Activated CD8-positive, alpha-beta T cell treated with anti-CD3 and anti-CD28 coated beads, Interleukin-2, amount 10 ng/mL, durations not matched to agents 7 days and 5 days (primary cell): ENCODE data around the gene PDE4B. TPM values are rescaled to one million over a fixed set of nuclear protein-coding genes. Genes with fewer than 3 reads are reported as not detected.

Experiments
- ATAC-seq: fragments of 150-1000 bp; cut with Tn5 transposase; one replicate; pipeline ENCODE4 v1.10.0; 2021; ENCODE audit warnings: moderate library complexity
- CTCF ChIA-PET: fragments of 350-600 bp; sonication (Branson Sonifier 250); formaldehyde crosslinking; loops from one replicate; lab custom pipeline; 2021; ENCODE audit warnings: antibody characterized with exemption; lab: Charles Lee
- POLR2A ChIA-PET: fragments of 350-600 bp; sonication (Branson Sonifier 250); formaldehyde crosslinking; loops from one replicate; lab custom pipeline; 2021; ENCODE audit warnings: antibody characterized with exemption; lab: Charles Lee
- DNase-seq: peaks from one replicate; pipeline ENCODE4 v3.0.0-alpha.2; 2020
- H3K27ac Mint-ChIP-seq: one replicate; pipeline ENCODE4 v1.8.0; 2021; ENCODE audit warnings: mild to moderate bottlenecking, mixed read lengths
- H3K27me3 Mint-ChIP-seq: one replicate; pipeline ENCODE4 v1.8.0; 2021; ENCODE audit warnings: low read depth, mixed read lengths
- H3K36me3 Mint-ChIP-seq: one replicate; pipeline ENCODE4 v1.8.0; 2021; ENCODE audit warnings: low read depth, mixed read lengths
- H3K4me1 Mint-ChIP-seq: one replicate; pipeline ENCODE4 v1.8.0; 2021; ENCODE audit warnings: low read depth, mixed read lengths
- H3K4me3 Mint-ChIP-seq: one replicate; pipeline ENCODE4 v1.8.0; 2021; ENCODE audit warnings: mild to moderate bottlenecking, mixed read lengths
- H3K9me3 Mint-ChIP-seq: one replicate; pipeline ENCODE4 v1.8.0; 2022; ENCODE audit warnings: mixed read lengths; ENCODE audit not compliant: insufficient read depth
- total RNA-seq, 2 experiments: library from RNA; stranded (reverse); gene quantifications; one replicate each; pipeline ENCODE4 v1.2.3, GENCODE V29; 2021

The PDE4B gene
- total RNA-seq, 2 experiments from 2014 or later = 21.4 to 24.3 TPM

DNA sequence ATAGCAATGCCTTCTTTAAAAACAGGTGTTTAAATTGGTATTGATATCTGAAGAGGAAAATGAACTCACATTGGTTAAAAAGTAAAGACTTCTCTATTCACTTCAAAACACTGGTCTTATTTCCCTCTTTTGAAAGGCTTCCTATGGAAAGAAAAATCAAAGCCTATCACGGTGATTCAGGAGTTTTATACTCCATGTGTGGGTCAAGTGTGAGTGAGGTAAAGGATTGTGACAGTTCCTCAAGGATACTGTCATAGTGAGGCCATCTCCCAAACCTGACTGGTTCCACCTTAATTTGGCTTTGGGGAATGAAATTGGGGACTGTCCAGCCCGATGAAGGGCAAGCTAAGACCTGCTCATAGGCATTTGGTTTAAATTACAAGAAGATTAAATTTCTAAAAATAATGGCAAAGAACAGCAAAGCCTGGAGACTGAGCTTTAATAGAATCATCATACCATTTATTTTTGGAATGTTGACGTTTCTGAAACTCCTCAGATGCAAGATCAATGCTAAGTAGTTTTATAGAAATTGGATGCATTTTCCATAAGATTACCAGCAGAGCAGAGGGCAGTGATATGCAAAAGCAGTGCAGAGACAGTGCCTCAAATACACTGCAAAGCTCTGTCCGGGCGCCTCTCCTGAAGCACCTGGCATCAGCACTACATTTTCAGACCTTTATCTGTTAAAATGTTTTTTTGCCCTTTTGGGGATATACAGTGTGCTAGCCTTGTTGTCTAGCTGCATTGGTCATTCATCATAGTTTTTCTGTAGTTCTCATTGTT is 439.2 kb downstream of the PDE4B start:
- H3K4me3 Mint-ChIP-seq = no peak overlapping the region
- no peaks in the 10 kb centered on the region for H3K4me1 Mint-ChIP-seq
- POLR2A ChIA-PET = interaction anchor here (0.7 kb wide), 1 partner anchor 138 kb away, joined by 3 read pairs; no protein-coding TSS in a partner anchor
- H3K27me3 Mint-ChIP-seq = peaks cover 18% of the 10 kb centered on the region
- DNase-seq = no peak
- H3K9me3 Mint-ChIP-seq = no peaks in the 10 kb centered on the region
- H3K27ac Mint-ChIP-seq = no peak overlapping the region
- no peak for ATAC-seq
- no peaks in the 10 kb centered on the region for H3K36me3 Mint-ChIP-seq
- CTCF ChIA-PET = interaction anchor here (0.7 to 2.4 kb wide), 3 partner anchors 10 to 214 kb away, joined by 3 to 16 read pairs (median 4); no protein-coding TSS in a partner anchor

DNA sequence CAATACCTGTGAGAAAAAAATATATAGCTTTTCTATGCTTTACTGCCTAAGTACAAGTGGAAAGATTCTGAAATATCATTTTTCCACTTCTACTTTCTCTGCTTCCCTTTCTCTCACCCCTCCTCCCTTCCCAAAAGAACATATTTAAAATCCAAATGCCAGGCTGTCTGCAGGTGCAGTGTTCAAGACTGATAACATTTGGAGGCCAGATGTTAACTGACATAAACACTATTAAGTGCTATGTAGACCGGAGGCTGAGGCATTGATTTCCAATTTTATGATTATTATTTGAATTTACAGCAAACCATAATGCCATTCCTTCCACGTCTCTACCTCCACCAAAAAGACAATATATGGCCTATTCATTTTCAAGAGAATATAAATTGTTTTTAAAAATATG is 444.3 kb downstream of the PDE4B start:
- no peak for ATAC-seq

GRCh38 chr1:66237722-66238479 is 445.2 kb downstream of the PDE4B start:
- Mint-ChIP-seq H3K4me3 (no peak overlapping the region), H3K9me3 (no peaks in the 10 kb centered on the region), H3K36me3 (no peaks in the 10 kb centered on the region), H3K4me1 (no peaks in the 10 kb centered on the region), H3K27ac (no peak overlapping the region), H3K27me3 (peaks cover 25% of the 10 kb centered on the region)
- DNase-seq (no peak), ATAC-seq (no peak)
- POLR2A ChIA-PET = no interaction called here
- CTCF ChIA-PET = interaction anchor here (2.5 kb wide), 1 partner anchor 209 kb away, joined by 15 read pairs; no protein-coding TSS in a partner anchor

More for the DNA sequence above, 444.3 kb downstream of the PDE4B start:
- H3K9me3 Mint-ChIP-seq = no peaks in the 10 kb centered on the region
- H3K4me3 Mint-ChIP-seq = no peak overlapping the region
- no peaks in the 10 kb centered on the region for H3K4me1 Mint-ChIP-seq
- no peaks in the 10 kb centered on the region for H3K36me3 Mint-ChIP-seq
- no peak for DNase-seq
- ChIA-PET CTCF (interaction anchor here (0.8 to 2.5 kb wide), 2 partner anchors 12 to 210 kb away, joined by 3 to 15 read pairs; no protein-coding TSS in a partner anchor), POLR2A (no interaction called here)
- H3K27me3 Mint-ChIP-seq = peaks cover 28% of the 10 kb centered on the region
- H3K27ac Mint-ChIP-seq = no peak overlapping the region

- POLR2A ChIA-PET = no interaction called here
- Mint-ChIP-seq H3K4me3 (no peak overlapping the region), H3K4me1 (no peaks in the 10 kb centered on the region), H3K27ac (no peak overlapping the region), H3K27me3 (peaks cover 18% of the 10 kb centered on the region), H3K9me3 (no peaks in the 10 kb centered on the region), H3K36me3 (no peaks in the 10 kb centered on the region)
- CTCF ChIA-PET = interaction anchor here (0.6 to 20.4 kb wide), 6 partner anchors 58 to 450 kb away, joined by 3 to 703 read pairs (median 54); no protein-coding TSS in a partner anchor
- DNase-seq = no peak
- ATAC-seq = no peak
Measured at GRCh38 chr1:66239834-66240233, 447.1 kb downstream of the PDE4B start.

DNA sequence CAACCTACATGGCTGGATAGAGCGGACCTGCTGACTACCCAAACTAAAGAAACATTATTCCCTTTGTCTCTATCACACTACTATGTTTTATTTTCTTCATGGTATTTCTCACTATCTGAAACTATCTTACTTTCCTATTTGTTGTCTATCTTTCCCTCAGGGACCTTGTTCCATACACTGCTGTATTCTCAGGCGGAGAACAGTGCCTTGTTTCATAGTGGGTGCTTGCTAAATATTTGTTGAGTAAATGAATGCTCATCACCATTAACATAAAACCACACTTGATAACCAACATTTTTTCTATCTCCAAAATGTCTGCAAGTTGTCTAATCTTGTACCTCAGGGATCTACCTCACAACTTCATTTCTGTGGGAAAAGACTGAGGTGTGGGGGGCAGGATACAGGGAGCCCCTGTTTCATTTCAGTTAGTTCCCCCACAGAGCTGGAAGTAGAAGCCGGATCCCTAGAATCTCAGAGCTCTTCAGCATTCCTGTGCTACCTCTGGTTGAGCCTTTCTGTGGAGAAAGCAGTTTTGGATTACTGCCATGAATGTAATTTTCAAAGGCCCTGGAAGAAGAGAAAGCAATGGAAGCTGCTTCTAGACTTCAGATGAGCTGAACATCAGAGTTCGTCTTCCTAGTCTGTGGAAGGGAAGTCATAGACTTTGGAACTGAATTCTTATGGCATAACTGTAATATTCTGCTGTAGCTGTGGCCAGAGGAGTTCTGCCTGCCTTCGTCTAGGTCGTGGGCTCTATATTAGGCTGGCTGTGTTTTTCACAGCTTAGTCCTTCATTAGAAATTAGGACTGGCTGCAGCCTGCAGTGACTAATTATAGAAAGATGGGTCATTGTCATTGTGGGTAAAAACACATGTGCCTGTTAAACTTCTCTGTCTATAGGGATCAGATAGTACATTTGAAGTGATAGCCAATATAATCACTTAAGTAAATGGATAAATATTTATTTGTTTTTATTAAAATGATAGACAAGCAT is 448.1 kb downstream of the PDE4B start:
- no peaks in the 10 kb centered on the region for H3K9me3 Mint-ChIP-seq
- no peak for ATAC-seq
- peaks cover 6% of the 10 kb centered on the region for H3K4me1 Mint-ChIP-seq
- peaks cover 16% of the 10 kb centered on the region for H3K27me3 Mint-ChIP-seq
- ChIA-PET CTCF (interaction anchor here (0.6 to 20.4 kb wide), 16 partner anchors 9 to 521 kb away, joined by 3 to 703 read pairs (median 20); no protein-coding TSS in a partner anchor), POLR2A (no interaction called here)
- no peak overlapping the region for H3K4me3 Mint-ChIP-seq
- H3K27ac Mint-ChIP-seq = no peak overlapping the region
- H3K36me3 Mint-ChIP-seq = no peaks in the 10 kb centered on the region
- no peak for DNase-seq

DNA sequence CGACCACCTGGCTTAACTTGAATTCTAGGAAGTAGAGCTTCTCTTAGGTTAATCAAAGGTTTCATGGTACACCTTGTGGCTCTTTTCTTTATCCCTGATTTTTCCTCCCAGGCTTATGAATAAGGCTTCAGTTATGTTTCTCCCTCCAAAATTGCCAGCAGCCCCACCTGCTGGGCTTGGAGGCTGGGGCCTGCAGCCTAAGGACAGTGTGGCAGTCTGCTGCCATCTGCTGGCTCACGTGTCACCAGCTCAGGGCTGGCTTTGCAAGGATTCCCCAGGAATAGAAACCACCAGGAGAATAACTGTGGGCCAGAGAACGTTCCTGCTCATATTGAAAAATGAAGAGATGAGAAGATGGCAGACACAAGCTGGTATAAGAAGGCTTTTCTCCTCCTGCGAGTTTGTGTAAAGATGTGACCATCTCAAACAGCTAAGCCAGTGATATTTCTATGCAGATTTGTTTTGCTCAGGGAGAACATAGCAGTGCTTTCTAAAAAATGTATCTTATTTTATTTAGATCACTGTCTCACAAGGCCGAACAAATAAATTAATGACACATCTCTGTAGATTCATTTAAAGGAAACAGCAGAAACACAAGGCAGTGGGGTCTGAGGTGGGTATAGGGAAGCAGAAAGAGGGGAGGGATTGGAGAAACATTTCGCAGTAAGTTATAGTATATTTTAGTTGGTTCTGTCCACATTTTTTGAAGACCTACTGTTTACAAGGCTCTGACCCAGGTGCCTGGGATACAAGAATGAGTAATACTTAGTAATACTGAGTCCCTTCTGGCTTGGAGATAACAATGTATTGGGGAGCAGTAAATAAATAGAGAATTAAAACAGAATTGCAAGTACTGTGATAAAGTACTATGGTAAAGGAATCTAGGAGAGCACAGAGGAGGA is 450.2 kb downstream of the PDE4B start:
- DNase-seq = peak; percentile 83
- Mint-ChIP-seq H3K27me3 (peaks cover 6% of the 10 kb centered on the region), H3K4me1 (peaks cover 27% of the 10 kb centered on the region), H3K36me3 (no peaks in the 10 kb centered on the region), H3K4me3 (no peak overlapping the region), H3K9me3 (no peaks in the 10 kb centered on the region), H3K27ac (no peak overlapping the region)
- ChIA-PET CTCF (interaction anchor here (0.5 to 20.4 kb wide), 105 partner anchors 8 to 1014 kb away, joined by 3 to 703 read pairs (median 5); no protein-coding TSS in a partner anchor), POLR2A (interaction anchor here (2.8 kb wide), 1 partner anchor 203 kb away, joined by 11 read pairs; no protein-coding TSS in a partner anchor)
- peak; percentile 95 for ATAC-seq

DNA sequence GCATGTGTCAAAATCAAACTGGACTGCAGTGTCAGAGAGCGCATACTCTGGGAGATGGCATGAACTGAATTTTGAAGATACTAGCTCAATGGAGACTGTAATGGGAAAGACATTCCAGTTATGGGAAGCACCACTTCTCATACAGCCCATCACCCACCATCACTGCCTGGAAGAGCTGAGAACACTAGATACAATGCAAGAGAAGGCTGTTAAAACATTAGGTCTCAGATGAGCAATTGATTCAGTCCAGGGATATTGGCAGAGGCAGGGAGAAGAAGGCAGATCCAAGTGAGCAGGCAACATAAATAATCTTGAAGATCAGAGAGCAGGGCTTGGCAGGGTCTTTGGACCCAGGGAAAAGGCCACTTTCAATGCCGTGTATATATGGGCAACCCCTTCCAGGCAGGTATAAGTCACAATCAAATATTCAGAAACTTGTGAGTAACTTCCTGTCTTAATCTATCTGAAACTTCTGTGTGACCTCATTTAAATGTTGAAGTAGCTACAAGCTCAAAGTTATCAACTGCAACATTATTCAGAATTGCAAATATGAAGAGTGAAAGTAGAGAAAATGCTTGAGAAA is 450.9 kb downstream of the PDE4B start:
- H3K36me3 Mint-ChIP-seq = no peaks in the 10 kb centered on the region
- no peak overlapping the region for H3K27ac Mint-ChIP-seq
- ChIA-PET CTCF (interaction anchor here (0.7 to 20.4 kb wide), 59 partner anchors 8 to 1008 kb away, joined by 3 to 703 read pairs (median 6); no protein-coding TSS in a partner anchor), POLR2A (interaction anchor here (0.7 to 2.8 kb wide), 2 partner anchors 28 to 202 kb away, joined by 3 to 11 read pairs; no protein-coding TSS in a partner anchor)
- H3K4me3 Mint-ChIP-seq = no peak overlapping the region
- ATAC-seq = no peak
- DNase-seq = no peak
- no peaks in the 10 kb centered on the region for H3K27me3 Mint-ChIP-seq
- H3K9me3 Mint-ChIP-seq = no peaks in the 10 kb centered on the region
- H3K4me1 Mint-ChIP-seq = peaks cover 31% of the 10 kb centered on the region

- Mint-ChIP-seq H3K4me3 (no peak overlapping the region), H3K27ac (no peak overlapping the region), H3K9me3 (no peaks in the 10 kb centered on the region), H3K27me3 (no peaks in the 10 kb centered on the region), H3K4me1 (peaks cover 32% of the 10 kb centered on the region), H3K36me3 (no peaks in the 10 kb centered on the region)
- CTCF ChIA-PET = interaction anchor here (0.7 to 20.4 kb wide), 25 partner anchors 7 to 1008 kb away, joined by 3 to 703 read pairs (median 10); no protein-coding TSS in a partner anchor
- POLR2A ChIA-PET = interaction anchor here (2.8 kb wide), 1 partner anchor 201 kb away, joined by 11 read pairs; no protein-coding TSS in a partner anchor
- ATAC-seq (no peak), DNase-seq (no peak)
Measured at GRCh38 chr1:66244429-66244828, 451.7 kb downstream of the PDE4B start.

GRCh38 chr1:66245691-66246090 is 453.0 kb downstream of the PDE4B start:
- no peaks in the 10 kb centered on the region for H3K36me3 Mint-ChIP-seq
- no peak overlapping the region for H3K27ac Mint-ChIP-seq
- peaks cover 34% of the 10 kb centered on the region for H3K4me1 Mint-ChIP-seq
- ChIA-PET CTCF (interaction anchor here (0.7 to 20.4 kb wide), 11 partner anchors 15 to 289 kb away, joined by 3 to 703 read pairs (median 4); no protein-coding TSS in a partner anchor), POLR2A (interaction anchor here (1.3 kb wide), 1 partner anchor 200 kb away, joined by 4 read pairs; no protein-coding TSS in a partner anchor)
- ATAC-seq (no peak), DNase-seq (no peak)
- H3K27me3 Mint-ChIP-seq = no peaks in the 10 kb centered on the region
- H3K4me3 Mint-ChIP-seq = no peak overlapping the region
- no peaks in the 10 kb centered on the region for H3K9me3 Mint-ChIP-seq
